GM12872 (cell line): Measurements from ENCODE around the gene POR.

Experiments
- TF ChIP-seq, protein P1 (sequence below): IDR thresholded peaks from 3 replicates; pipeline ENCODE4 v1.5.1; 2011; ENCODE audit warnings: low read depth, mild to moderate bottlenecking, low read length, moderate library complexity; ENCODE audit not compliant: insufficient read depth

POR gene

DNA sequence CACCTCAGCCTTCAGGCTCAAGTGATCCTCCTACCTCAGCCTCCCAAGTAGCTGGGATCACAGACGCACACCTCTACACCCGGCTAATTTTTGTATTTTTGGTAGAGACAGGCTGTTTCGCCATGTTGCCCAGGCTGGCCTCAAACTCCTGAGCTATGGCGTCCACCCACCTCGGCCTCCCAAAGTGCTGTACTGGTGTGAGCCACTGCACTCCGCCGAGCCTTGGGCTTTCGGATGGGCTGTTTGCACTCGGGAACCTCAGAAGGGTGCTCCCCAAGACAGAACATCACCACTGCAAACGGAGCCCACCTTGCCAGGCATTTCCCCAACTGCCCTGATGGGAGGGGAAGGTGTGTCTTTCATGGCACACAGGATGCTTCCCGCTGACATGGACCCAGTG is 52.1 kb downstream of the POR start:
- TF ChIP-seq, protein P1, sequence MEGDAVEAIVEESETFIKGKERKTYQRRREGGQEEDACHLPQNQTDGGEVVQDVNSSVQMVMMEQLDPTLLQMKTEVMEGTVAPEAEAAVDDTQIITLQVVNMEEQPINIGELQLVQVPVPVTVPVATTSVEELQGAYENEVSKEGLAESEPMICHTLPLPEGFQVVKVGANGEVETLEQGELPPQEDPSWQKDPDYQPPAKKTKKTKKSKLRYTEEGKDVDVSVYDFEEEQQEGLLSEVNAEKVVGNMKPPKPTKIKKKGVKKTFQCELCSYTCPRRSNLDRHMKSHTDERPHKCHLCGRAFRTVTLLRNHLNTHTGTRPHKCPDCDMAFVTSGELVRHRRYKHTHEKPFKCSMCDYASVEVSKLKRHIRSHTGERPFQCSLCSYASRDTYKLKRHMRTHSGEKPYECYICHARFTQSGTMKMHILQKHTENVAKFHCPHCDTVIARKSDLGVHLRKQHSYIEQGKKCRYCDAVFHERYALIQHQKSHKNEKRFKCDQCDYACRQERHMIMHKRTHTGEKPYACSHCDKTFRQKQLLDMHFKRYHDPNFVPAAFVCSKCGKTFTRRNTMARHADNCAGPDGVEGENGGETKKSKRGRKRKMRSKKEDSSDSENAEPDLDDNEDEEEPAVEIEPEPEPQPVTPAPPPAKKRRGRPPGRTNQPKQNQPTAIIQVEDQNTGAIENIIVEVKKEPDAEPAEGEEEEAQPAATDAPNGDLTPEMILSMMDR = no peak

DNA sequence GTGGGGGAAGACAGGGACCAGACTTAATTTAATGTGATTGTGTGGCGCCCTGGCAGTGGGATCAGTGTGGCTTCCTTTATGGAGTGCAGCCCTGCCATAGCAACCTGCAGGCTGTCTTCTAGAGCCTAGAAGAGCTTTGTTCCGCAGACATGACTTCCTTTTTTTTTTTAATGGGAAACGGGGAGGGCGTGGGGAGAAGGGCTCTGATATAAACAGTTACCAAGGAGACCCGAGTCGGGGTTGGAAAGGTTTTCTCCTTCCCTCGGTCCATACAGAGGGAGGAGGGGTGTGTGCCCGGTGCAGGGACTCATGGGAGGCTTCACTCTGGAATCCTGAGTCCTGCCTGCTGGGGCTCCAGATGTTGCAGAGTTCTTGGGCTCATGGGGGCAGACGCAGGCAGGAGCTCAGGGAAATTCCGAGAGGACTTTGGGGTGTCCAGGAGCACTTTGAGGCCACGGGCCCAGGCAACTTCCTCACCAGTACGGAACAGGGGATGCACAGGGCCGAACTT is 52.6 kb downstream of the POR start:
- TF ChIP-seq, protein P1 = no peak

DNA sequence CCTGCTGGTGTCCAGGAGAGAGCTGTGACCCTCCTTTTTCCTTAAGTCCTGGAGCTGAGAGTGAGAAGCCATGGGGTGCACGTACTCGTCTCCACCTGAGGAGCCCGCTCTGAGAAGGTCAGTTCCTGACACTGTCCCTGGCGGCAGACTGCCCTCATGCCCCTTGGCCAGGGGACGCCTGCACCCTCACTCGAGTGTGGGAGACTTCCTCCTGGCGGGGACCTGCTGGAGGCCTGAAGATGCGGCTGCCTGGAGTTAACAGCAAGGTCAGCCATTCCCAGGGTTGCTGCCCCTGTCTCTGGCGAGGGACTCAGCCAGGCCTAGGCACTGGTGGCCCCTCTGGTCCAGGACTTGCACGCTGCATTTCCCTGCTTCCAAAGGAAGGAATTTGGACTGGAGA is 53.1 kb downstream of the POR start:
- TF ChIP-seq, protein P1 = no peak

DNA sequence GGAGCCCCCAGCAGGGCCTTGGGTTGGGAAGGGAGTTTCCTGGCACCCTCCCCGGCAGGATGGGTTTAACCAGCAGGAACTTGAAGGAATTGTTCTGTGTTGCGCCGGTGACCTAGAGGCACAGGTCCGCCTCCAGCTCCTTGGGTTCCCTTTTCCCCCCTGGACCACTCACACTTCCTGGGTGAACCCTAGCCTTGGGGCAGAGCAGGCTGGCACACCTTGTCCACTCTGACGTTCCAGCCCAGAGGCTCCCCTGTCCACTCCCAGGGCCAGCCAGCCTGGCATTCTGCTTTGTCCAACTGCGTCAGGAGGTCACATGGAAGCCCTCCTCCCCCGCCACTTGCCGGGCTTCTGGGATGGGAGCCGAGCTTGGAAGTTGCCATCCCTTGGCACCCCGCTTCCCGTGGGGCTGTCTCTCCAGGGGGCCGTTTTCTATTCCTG is 53.6 kb downstream of the POR start:
- TF ChIP-seq, protein P1 = no peak

DNA sequence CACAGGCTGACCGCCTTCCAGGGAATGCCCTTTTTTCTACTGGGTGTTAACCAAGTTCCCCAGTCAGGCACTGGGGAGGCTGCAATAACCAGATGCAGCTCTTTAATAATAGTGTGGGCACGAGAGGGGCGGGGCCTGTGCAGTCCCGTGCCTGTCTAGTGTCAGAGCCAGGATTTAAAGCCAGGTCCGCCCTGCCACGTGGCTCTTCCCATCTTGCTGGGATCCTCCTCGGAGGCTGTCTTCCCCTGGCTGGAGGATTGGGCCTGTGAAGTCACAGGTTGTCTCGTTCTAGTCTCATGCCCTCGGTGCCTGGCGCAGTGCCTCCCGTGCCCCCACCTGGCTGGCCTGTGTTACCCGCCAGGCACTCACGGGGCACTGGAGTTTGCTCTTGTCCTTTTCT is 54.2 kb downstream of the POR start:
- TF ChIP-seq, protein P1 = no peak

DNA sequence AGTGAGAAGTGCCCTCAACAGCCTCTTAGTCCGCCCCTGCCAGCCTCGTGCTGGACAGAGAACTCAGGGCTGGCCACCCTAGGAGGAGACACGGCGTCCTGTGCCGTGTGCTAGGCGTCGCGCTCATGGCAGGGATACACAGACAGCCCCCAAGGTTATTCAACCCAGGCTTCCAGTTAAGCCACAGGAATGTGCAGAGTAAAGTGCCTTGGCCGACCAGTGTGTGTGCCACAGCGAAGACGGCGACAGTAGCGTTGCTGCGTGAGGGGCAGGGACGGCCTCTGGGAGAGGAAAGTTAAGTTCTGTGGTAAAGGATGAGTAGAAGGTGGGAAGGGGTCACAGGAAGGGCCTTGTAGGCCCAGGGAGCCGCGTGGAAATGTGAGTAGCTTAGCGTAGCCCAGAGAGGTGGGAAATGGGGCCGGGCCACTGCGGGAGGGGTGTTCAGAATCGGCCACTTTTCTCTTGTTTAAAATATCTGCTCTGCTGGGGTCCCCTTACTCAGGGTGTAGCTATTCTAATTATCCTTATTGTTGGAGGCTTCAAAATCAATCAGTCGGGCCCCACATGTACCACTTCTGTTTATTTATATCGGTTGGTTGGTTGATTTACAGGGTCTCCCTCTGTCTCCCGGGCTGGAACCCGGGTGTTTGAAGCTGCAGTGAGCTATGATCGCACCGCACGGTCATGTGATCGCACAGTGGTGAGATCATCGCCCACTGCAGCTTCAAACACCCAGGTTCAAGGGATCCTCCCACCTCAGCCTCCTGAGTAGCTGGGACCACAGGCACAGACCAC is 54.9 kb downstream of the POR start:
- TF ChIP-seq, protein P1 = no peak

DNA sequence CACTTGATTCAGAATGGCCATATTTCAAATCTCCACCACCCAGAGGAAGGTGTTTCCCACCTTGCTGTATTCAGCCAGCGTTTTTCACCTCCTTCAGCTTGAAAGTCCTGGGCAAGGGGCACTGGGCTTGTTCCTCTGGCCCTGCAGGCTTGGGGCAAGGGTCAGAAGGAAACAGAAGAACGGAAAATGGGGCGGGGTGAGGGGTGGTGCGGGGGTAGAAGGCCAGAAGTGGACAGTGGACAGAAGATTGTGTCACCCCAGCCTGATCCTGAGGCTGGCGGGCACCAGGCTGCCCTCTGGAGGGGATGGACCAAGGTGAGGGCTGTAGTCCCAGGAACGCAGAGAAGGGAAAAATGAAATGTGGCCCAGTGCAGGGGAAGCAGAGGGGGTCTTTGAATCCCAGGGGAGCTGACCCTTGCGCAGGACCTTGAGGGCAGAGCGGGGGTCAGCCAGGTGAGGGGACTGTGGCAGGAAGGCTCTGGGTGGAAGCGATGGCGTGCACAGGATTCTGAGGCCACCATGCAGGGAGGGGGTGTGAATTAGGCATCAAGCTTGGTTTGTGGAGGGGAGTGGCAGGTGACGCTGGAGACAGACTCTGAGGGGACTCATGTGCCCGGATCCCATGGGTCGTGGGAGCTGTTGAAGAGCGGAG is 56.5 kb downstream of the POR start:
- TF ChIP-seq, protein P1 = no peak
